ENCODE results near the gene TEAD1.

DNA sequence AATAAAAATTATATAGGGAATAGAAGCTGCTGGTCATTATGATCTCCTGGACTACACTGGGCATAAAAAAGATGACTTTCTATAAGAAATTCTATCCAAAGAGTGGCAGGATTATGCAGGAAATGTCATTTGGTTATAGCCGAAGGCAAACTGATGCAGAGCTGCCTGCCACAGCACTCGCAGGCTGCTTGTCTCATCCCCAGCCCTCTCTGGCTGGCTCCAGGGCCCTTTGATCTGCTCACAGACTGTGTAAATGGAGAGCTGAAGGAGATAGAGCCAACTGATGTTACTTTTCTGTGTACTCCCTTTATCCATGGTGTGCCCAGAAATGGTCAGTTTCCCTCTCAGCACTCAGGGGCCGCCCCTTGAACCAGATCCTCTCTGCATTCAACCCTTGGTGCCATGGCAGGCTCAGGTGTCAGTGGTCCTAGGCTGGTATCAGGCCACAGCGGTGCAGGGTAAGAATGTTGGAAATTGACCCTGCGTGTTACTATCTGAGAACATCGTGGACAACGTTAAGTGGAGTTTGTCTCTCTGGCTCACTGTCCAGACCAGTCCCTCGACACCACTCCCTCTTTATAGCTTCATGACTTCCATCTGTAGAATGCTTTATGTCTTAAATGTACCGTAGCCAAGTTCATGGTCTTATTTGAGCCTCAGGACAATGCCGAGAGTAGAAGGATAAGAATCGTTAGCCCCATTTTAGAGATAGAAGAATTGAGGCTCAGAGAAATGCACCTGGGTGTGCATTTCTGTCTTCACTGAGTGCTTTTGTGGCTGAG lies 27.8 kb downstream of the TEAD1 start:
- TF ChIP-seq, protein P1, sequence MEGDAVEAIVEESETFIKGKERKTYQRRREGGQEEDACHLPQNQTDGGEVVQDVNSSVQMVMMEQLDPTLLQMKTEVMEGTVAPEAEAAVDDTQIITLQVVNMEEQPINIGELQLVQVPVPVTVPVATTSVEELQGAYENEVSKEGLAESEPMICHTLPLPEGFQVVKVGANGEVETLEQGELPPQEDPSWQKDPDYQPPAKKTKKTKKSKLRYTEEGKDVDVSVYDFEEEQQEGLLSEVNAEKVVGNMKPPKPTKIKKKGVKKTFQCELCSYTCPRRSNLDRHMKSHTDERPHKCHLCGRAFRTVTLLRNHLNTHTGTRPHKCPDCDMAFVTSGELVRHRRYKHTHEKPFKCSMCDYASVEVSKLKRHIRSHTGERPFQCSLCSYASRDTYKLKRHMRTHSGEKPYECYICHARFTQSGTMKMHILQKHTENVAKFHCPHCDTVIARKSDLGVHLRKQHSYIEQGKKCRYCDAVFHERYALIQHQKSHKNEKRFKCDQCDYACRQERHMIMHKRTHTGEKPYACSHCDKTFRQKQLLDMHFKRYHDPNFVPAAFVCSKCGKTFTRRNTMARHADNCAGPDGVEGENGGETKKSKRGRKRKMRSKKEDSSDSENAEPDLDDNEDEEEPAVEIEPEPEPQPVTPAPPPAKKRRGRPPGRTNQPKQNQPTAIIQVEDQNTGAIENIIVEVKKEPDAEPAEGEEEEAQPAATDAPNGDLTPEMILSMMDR (conservative IDR thresholded peaks at IDR 0.05; ENCODE audit: low read length): no peak
- no peak for TF ChIP-seq EZH2phosphoT487 (IDR thresholded peaks at IDR 0.05; ENCODE audit: borderline replicate concordance, low read depth, low read length)
